ENCODE measurements around the gene MUC5B. TPM values are rescaled to one million over a fixed set of nuclear protein-coding genes. Genes with fewer than 3 reads are reported as not detected.

The MUC5B gene
- total and polyA plus RNA-seq, 2 of the 13 experiments (the other 11 are each of a cell fraction or from before 2014, with no cell fraction given): 0.01 TPM; not detected in 1

DNA sequence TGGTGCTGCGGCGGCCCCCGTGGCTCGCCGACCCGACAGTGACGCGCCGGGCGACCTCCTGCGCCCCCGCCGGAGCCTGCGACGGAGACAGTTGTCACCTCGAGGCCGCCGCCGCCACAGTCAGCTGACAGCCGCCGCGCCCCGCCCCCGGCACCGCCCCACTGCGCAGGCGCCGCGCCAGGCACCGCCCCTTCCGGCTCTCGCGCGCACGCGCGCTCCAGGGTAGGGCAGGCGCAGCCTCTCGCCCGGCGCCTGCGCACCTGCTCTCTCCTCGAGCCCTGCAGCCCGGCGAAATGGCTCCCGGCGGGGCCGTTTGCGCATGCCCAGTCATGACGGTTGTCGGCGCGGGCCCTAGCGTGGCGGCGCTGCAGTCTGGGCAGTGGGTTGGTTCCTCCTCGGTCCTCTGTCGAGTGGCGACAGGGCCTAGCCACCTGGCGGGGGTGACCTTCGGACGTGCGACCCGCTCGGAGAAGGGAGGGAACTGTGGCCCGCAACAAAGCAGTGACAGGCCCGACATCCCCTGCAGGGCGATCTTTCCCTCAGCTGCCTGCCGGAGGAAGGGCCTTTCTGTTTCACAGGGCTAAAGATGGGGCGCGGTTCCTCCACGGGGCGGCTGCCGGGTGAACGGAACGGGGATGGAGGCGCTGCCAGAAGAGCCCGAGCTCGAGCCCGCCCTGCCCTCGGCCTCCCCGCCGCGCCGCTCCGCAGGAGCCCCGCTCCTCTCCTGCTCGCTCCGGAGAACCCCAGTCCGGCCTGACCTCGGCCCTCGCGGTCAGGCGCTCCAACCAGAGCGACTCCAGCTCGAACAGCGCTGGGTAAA is 86.8 kb downstream of the MUC5B start, which contains the start of gene TOLLIP (continued):
- TF ChIP-seq REPIN1 (CRISPR knock-in tag; IDR thresholded peaks at IDR 0.05; ENCODE audit: borderline replicate concordance, low read depth): peak; percentile 92
- TF ChIP-seq U2AF2 (IDR thresholded peaks at IDR 0.05; ENCODE audit: low read depth, low read length): no peak
- peak; percentile 91 for TF ChIP-seq ZNF543 (CRISPR knock-in tag; IDR thresholded peaks at IDR 0.05)
- TF ChIP-seq SP4 (CRISPR knock-in tag; IDR thresholded peaks at IDR 0.05): peak; percentile 87
- no peak for TF ChIP-seq ZNF567 (CRISPR knock-in tag; IDR thresholded peaks at IDR 0.05; ENCODE audit: borderline replicate concordance)
- no peak for TF ChIP-seq GZF1 (CRISPR knock-in tag; IDR thresholded peaks at IDR 0.05)
- TF ChIP-seq ZNF367 (CRISPR knock-in tag; IDR thresholded peaks at IDR 0.05; ENCODE audit: borderline replicate concordance): no peak
- no peak for TF ChIP-seq RARA (CRISPR knock-in tag; IDR thresholded peaks at IDR 0.05)
- no peak for TF ChIP-seq XRCC5 (optimal IDR thresholded peaks at IDR 0.05; ENCODE audit: low read length)
- no peak for TF ChIP-seq SNAPC2 (CRISPR knock-in tag; IDR thresholded peaks at IDR 0.05)
- 0 out of 2 replicates have a peak, but pooled peaks have one; percentile 69 for TF ChIP-seq CBX5 (CRISPR knock-in tag; IDR thresholded peaks at IDR 0.05; ENCODE audit: borderline replicate concordance)
- TF ChIP-seq, protein P1, sequence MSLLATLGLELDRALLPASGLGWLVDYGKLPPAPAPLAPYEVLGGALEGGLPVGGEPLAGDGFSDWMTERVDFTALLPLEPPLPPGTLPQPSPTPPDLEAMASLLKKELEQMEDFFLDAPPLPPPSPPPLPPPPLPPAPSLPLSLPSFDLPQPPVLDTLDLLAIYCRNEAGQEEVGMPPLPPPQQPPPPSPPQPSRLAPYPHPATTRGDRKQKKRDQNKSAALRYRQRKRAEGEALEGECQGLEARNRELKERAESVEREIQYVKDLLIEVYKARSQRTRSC (CRISPR knock-in tag; IDR thresholded peaks at IDR 0.05; ENCODE audit: low read depth): peak; percentile 90; the same call in 1 of the 2 replicates
- TF ChIP-seq ZNF230 (CRISPR knock-in tag; IDR thresholded peaks at IDR 0.05): peak; percentile 92
- no peak for TF ChIP-seq SRSF1 (optimal IDR thresholded peaks at IDR 0.05; ENCODE audit: low read depth, low read length)
- peak; percentile 97 for TF ChIP-seq ZFY (CRISPR knock-in tag; IDR thresholded peaks at IDR 0.05)
- TF ChIP-seq, protein P2, sequence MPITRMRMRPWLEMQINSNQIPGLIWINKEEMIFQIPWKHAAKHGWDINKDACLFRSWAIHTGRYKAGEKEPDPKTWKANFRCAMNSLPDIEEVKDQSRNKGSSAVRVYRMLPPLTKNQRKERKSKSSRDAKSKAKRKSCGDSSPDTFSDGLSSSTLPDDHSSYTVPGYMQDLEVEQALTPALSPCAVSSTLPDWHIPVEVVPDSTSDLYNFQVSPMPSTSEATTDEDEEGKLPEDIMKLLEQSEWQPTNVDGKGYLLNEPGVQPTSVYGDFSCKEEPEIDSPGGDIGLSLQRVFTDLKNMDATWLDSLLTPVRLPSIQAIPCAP (CRISPR knock-in tag; IDR thresholded peaks at IDR 0.05; ENCODE audit: low read depth): 0 out of 2 replicates have a peak, but pooled peaks have one; percentile 65
- TF ChIP-seq HDAC2 (CRISPR knock-in tag; IDR thresholded peaks at IDR 0.05): no peak
- TF ChIP-seq, protein P3, sequence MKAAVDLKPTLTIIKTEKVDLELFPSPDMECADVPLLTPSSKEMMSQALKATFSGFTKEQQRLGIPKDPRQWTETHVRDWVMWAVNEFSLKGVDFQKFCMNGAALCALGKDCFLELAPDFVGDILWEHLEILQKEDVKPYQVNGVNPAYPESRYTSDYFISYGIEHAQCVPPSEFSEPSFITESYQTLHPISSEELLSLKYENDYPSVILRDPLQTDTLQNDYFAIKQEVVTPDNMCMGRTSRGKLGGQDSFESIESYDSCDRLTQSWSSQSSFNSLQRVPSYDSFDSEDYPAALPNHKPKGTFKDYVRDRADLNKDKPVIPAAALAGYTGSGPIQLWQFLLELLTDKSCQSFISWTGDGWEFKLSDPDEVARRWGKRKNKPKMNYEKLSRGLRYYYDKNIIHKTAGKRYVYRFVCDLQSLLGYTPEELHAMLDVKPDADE (CRISPR knock-in tag; IDR thresholded peaks at IDR 0.05): 0 out of 2 replicates have a peak, but pooled peaks have one; percentile 30
- peak; percentile 80; the same call in 1 of the 2 replicates for TF ChIP-seq ZNF709 (CRISPR knock-in tag; IDR thresholded peaks at IDR 0.05)
- TF ChIP-seq HMG20B (CRISPR knock-in tag; conservative IDR thresholded peaks at IDR 0.05): no peak
- peak; percentile 74 for TF ChIP-seq KMT2B (CRISPR knock-in tag; IDR thresholded peaks at IDR 0.05)
- TF ChIP-seq NFKB2 (CRISPR knock-in tag; IDR thresholded peaks at IDR 0.05; ENCODE audit: borderline replicate concordance): peak; percentile 97
- TF ChIP-seq MATR3 (CRISPR knock-in tag; IDR thresholded peaks at IDR 0.05): no peak
- TF ChIP-seq, protein P4, sequence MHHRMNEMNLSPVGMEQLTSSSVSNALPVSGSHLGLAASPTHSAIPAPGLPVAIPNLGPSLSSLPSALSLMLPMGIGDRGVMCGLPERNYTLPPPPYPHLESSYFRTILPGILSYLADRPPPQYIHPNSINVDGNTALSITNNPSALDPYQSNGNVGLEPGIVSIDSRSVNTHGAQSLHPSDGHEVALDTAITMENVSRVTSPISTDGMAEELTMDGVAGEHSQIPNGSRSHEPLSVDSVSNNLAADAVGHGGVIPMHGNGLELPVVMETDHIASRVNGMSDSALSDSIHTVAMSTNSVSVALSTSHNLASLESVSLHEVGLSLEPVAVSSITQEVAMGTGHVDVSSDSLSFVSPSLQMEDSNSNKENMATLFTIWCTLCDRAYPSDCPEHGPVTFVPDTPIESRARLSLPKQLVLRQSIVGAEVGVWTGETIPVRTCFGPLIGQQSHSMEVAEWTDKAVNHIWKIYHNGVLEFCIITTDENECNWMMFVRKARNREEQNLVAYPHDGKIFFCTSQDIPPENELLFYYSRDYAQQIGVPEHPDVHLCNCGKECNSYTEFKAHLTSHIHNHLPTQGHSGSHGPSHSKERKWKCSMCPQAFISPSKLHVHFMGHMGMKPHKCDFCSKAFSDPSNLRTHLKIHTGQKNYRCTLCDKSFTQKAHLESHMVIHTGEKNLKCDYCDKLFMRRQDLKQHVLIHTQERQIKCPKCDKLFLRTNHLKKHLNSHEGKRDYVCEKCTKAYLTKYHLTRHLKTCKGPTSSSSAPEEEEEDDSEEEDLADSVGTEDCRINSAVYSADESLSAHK (CRISPR knock-in tag; IDR thresholded peaks at IDR 0.05; ENCODE audit: borderline replicate concordance): no peak
- peak; percentile 79; the same call in 1 of the 2 replicates for TF ChIP-seq DR1 (CRISPR knock-in tag; IDR thresholded peaks at IDR 0.05)
- no peak for TF ChIP-seq CBX2 (IDR thresholded peaks at IDR 0.05; ENCODE audit: low read depth, low read length)
- no peak for TF ChIP-seq CBX2 (CRISPR knock-in tag; IDR thresholded peaks at IDR 0.05; ENCODE audit: low read depth)

All from HepG2 (cell line).